ENCODE measurements around the gene LAMA5. TPM values are rescaled to one million over a fixed set of nuclear protein-coding genes. Genes with fewer than 3 reads are reported as not detected.

LAMA5 gene
- total RNA-seq, 1 donor from 2014 or later: 44.2 TPM

DNA sequence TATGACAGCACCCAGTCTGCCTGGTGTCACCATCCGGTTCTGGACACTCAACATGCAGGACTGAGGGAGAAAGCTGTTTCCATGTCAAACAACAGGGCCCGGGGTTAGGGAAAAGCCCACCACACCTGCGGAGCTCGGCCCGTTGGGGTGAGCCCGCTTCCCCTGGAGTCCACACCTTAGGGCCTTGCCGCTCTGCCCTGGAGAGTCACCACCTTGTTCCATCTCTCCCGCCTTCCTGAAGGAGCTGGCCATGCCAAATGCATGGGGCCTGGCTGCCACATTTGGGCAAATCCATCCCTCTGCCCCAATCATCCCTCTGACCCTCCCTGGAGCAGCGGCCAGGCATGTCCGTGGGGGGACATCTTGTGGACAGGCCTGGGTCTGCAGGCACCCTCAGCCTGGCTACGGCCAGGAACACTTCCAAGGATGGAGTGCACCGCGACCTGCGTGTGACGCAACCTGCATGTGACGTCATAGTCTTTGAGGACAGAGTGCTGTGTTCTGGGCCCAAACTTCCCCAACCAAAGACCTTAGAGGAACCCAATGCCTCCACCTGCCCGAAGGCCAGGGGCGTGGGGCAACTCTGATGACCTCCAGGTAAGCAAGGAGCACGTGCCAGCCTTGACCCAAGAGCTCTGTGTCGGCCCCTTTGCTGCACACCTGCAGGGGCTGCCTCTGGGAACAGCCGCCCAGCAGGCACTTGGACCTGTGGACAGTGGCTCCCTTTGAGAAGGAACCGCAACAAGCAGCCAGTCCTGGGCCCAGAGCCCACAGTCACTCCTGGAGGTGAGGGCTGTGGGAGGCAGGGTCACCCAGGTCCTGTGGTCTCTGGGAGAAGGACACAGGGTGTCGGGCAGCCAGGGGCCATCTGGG is 38.2 kb upstream of the LAMA5 start:
- no peak for DNase-seq

GRCh38 chr20:62404761-62405107 is 37.6 kb upstream of the LAMA5 start:
- no peak for DNase-seq

DNA sequence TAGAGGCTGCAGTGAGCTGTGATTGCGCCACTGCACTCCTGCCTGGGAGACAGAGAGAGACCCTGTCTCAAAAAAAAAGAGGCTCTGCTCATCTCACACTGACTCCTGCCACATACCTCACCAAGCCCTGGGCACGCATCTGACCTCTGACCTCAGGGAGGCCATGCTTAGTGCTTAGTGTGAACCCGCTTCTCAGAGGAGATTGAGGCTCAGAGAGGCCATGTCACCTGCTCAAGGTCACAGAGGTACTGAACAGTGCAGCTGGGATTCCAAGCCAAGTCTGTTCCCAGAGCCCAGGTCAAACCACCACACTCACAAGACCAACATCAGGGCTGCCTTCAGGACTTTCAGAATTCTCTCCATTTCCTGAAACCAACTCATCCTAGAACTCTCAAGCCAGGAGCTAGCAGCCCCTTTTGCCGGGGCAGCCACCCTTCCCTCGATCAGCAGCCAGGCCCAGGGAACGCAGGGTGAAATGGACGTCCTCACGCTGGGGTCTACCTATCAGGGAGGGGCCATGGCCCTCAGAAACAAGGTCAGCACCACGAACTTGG is 37.1 kb upstream of the LAMA5 start:
- DNase-seq: no peak

- no peak for DNase-seq
These were observed 36.2 kb upstream of the LAMA5 start for GRCh38 chr20:62403331-62403730.

GRCh38 chr20:62402456-62403150 is 35.5 kb upstream of the LAMA5 start:
- DNase-seq: no peak

- no peak for DNase-seq
These were observed 34.2 kb upstream of the LAMA5 start for GRCh38 chr20:62401331-62401779.

- no peak for DNase-seq
These were observed 33.4 kb upstream of the LAMA5 start for GRCh38 chr20:62400541-62400940.

DNA sequence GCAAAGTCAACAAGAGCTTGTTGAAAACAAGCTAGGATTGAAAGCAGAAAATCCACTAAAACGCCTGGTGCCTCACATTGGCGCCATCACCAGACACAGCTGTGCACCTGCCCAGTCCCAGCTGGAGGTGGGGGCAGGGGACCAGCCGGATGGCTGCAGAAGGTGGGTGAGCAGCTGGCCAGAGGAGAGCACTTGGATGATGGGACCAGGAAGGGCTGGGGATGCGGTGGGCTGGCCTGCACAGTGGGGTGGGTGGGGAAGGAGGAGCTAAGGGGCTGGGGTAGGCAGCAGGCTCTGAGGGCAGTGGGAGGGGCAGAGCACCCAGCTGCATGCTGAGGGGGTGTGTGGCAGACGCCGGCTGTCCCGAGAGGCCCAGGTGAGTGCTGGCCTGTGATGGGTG is 32.9 kb upstream of the LAMA5 start:
- no peak for DNase-seq

- no peak for DNase-seq
These were observed 31.2 kb upstream of the LAMA5 start for GRCh38 chr20:62398120-62398821.

- no peak for DNase-seq
These were observed 29.5 kb upstream of the LAMA5 start for GRCh38 chr20:62396367-62397239.

GRCh38 chr20:62395311-62396242 is 28.5 kb upstream of the LAMA5 start:
- DNase-seq: no peak

DNA sequence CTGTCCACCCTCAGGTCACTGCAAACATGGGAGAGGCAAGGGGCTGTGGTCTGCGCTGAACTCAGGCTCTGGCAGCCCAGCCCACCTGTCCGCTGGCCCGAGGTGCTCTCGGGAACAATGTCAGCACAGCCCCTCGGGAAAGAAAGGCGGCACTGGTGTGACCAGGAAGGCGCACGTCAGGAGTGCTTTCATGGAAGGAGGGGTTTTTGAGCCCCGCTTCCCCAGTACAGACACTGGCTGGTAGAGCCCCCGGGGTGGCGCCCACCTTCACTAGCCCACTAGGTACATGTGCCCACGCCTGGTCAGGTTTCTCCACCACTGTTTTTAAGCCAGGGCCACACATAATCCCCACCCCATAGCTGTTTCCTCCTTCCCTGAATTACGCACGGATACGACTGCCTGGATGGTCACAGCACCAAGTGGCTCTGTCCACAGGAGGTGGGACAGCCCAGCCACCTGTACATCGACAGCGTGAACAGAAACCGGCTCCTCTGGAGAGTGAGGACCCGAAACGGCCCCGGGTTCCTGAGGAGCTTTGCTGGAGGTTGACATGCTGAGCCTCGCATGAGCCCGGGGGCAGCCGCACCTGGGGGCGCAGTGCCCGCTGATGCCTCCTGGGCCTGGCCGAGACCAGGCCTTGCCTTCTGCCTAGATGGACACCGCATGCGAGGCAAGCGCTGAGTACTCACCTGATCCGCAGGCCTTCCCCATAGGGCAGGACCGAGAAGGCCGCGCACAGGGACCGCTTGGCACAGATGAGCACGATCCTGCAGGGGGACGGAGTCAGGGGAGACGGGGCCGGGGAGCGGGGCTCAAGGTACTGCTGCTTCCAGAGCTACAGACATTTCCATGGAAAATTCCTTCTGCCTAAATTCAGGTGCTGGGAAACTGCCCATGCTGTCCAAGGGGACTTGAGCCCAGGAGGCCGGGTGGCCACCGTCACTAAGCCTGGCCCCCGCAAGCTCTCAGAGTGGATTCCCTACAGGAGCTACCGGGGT is 27.4 kb upstream of the LAMA5 start:
- no peak for DNase-seq

DNA sequence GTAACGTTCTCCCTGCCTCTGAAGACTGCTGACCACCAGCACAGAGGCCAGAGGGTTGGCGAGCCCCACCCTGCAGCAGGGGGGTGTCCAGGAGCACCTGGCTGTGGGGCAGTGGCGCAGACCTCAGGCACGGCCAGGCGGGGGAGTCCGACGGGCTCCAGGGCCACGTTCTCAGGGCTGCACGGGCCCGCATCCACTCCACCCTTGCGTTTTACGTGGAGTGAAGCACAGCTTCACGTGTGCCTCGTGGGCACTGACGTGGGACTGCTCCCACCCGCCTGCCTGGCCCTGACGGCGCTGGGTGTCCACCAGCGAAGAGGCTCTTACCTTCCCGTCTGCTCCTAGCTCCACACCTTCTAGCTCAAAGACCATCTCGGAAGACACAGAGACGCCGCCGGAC is 26.7 kb upstream of the LAMA5 start:
- DNase-seq: no peak

GRCh38 chr20:62393335-62393665 is 26.2 kb upstream of the LAMA5 start:
- no peak for DNase-seq

- DNase-seq: no peak
These were observed 25.7 kb upstream of the LAMA5 start for GRCh38 chr20:62392621-62393334.

DNA sequence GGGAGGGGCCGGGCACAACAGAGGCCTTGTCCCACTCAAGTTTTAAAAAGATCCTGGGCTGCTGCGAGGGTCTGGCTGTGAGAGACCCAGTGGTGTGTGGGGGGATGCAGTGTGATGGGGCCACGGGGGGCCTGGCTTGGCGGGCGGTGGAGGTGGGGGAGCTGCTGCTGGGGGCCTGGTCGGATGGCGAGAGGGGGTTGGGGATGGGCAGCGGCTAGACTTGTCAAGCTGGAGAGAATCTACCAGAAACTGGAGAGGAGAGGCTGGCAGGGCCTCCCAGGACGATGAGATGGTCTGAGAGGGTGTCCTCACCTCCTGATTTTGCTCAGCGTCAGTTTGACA is 24.9 kb upstream of the LAMA5 start:
- DNase-seq: no peak

DNA sequence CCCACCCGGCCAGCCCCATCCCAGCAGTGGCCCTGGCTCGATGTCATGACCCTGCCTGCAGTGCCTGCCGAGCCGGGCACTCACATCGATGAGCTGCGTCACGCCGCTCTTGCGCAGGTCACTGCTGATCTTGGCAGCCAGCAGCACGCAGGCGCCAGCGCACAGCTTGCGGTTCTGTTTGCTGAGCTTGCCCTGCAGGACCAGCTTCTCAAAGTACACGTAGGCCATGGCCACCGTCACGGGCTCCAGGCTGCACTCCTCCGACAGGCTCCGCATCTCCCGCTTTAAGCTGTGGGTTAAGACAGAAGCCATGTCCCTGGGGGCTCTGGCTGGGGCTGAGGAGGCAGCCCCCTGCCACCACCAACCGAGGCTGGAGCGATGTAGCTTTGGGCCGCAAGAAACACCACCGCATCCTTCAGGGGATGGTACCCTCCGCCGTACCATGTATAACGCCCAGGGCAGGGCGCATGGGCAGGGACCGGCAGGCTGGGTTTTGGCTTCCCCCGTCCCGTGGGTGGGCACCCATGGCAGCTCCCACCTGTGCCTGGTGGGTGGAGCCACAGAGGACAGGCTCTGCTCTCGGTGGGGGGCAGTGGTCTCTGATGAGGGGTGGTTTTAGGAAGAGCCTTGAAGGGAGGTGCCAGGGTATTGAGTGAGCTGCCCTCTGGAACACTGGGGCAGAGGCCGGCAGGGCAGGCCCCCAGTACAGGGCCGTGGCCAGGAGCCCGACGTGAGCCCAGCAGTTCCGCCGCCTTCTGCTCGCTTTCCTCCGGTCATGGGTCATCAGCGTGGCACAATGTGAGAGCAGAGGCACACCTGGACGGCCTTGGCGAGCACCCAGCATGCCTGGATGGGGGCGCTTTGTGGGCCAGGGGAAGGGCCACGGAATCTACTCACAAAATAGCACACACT is 24.3 kb upstream of the LAMA5 start:
- DNase-seq: no peak
